ENCODE data around the gene ZMAT5. TPM values are rescaled to one million over a fixed set of nuclear protein-coding genes. Genes with fewer than 3 reads are reported as not detected.

The ZMAT5 gene
- total and polyA plus RNA-seq, 2 donors from 2014 or later: 21.3 to 47.7 TPM

- Histone ChIP-seq H3K9me3 (ENCODE audit: control insufficient read depth in 2 of 3, insufficient read depth in 1 of 3, low read length in 3 of 3) (no peaks in the 10 kb centered on the region), H3K4me3 (ENCODE audit: low read length in 3 of 3) (no peak overlapping the region), H3K4me1 (ENCODE audit: control insufficient read depth in 2 of 3, insufficient read depth in 2 of 3, low read depth in 1 of 3, low read length in 3 of 3) (no peaks in the 10 kb centered on the region), H3K9ac (ENCODE audit: low read length in 3 of 3) (no peak overlapping the region), H3K36me3 (ENCODE audit: control insufficient read depth in 2 of 3, insufficient read depth in 3 of 3, low read length in 3 of 3) (peaks cover 0 to 8% (median 6%) of the 10 kb centered on the region in 3 donors), H3K27ac (ENCODE audit: low read depth in 2 of 2, low read length in 2 of 2) (no peak overlapping the region), H3K27me3 (ENCODE audit: control insufficient read depth, insufficient read depth, low read length) (no peaks in the 10 kb centered on the region)
- intact Hi-C loops (cut with DNase I): no loop called here
- no peak for FAIRE-seq
- no peak for DNase-seq
- TF ChIP-seq CTCF (IDR thresholded peaks at IDR 0.05; ENCODE audit: borderline replicate concordance, extremely low read depth, insufficient read depth): no peak
Observed at GRCh38 chr22:29742326-29742725, 24.5 kb downstream of the ZMAT5 start.

GRCh38 chr22:29741926-29742325, 24.9 kb downstream of the ZMAT5 start:
- no peak overlapping the region for H3K4me3 ChIP-seq (ENCODE audit: low read length in 3 of 3)
- no peaks in the 10 kb centered on the region for H3K4me1 ChIP-seq (ENCODE audit: control insufficient read depth in 2 of 3, insufficient read depth in 2 of 3, low read depth in 1 of 3, low read length in 3 of 3)
- FAIRE-seq (no peak), DNase-seq (no peak)
- peaks cover 0 to 6% (median 5%) of the 10 kb centered on the region in 3 donors for H3K36me3 ChIP-seq (ENCODE audit: control insufficient read depth in 2 of 3, insufficient read depth in 3 of 3, low read length in 3 of 3)
- H3K27me3 ChIP-seq (ENCODE audit: control insufficient read depth, insufficient read depth, low read length): no peaks in the 10 kb centered on the region
- intact Hi-C loops (cut with DNase I): no loop called here
- TF ChIP-seq CTCF (IDR thresholded peaks at IDR 0.05; ENCODE audit: borderline replicate concordance, extremely low read depth, insufficient read depth): no peak
- no peak overlapping the region for H3K9ac ChIP-seq (ENCODE audit: low read length in 3 of 3)
- H3K9me3 ChIP-seq (ENCODE audit: control insufficient read depth in 2 of 3, insufficient read depth in 1 of 3, low read length in 3 of 3): no peaks in the 10 kb centered on the region
- no peak overlapping the region for H3K27ac ChIP-seq (ENCODE audit: low read depth in 2 of 2, low read length in 2 of 2)

- intact Hi-C loops (cut with DNase I): no loop called here
- FAIRE-seq (no peak), DNase-seq (no peak)
- Histone ChIP-seq H3K27me3 (ENCODE audit: control insufficient read depth, insufficient read depth, low read length) (no peaks in the 10 kb centered on the region), H3K36me3 (ENCODE audit: control insufficient read depth in 2 of 3, insufficient read depth in 3 of 3, low read length in 3 of 3) (peaks cover 0 to 4% (median 2%) of the 10 kb centered on the region in 3 donors), H3K9ac (ENCODE audit: low read length in 3 of 3) (no peak overlapping the region), H3K4me3 (ENCODE audit: low read length in 3 of 3) (no peak overlapping the region), H3K4me1 (ENCODE audit: control insufficient read depth in 2 of 3, insufficient read depth in 2 of 3, low read depth in 1 of 3, low read length in 3 of 3) (no peaks in the 10 kb centered on the region), H3K27ac (ENCODE audit: low read depth in 2 of 2, low read length in 2 of 2) (no peak overlapping the region), H3K9me3 (ENCODE audit: control insufficient read depth in 2 of 3, insufficient read depth in 1 of 3, low read length in 3 of 3) (no peaks in the 10 kb centered on the region)
- no peak for TF ChIP-seq CTCF (IDR thresholded peaks at IDR 0.05; ENCODE audit: borderline replicate concordance, extremely low read depth, insufficient read depth)
Observed at GRCh38 chr22:29740216-29740615, 26.6 kb downstream of the ZMAT5 start.

- no peaks in the 10 kb centered on the region for H3K27me3 ChIP-seq (ENCODE audit: control insufficient read depth, insufficient read depth, low read length)
- FAIRE-seq (no peak), DNase-seq (no peak)
- H3K36me3 ChIP-seq (ENCODE audit: control insufficient read depth in 2 of 3, insufficient read depth in 3 of 3, low read length in 3 of 3): peaks cover 0 to 4% (median 0%) of the 10 kb centered on the region in 3 donors
- no peak overlapping the region for H3K27ac ChIP-seq (ENCODE audit: low read depth in 2 of 2, low read length in 2 of 2)
- H3K4me1 ChIP-seq (ENCODE audit: control insufficient read depth in 2 of 3, insufficient read depth in 2 of 3, low read depth in 1 of 3, low read length in 3 of 3): no peaks in the 10 kb centered on the region
- H3K9ac ChIP-seq (ENCODE audit: low read length in 3 of 3): no peak overlapping the region
- no peak overlapping the region for H3K4me3 ChIP-seq (ENCODE audit: low read length in 3 of 3)
- no peaks in the 10 kb centered on the region for H3K9me3 ChIP-seq (ENCODE audit: control insufficient read depth in 2 of 3, insufficient read depth in 1 of 3, low read length in 3 of 3)
- TF ChIP-seq CTCF (IDR thresholded peaks at IDR 0.05; ENCODE audit: borderline replicate concordance, extremely low read depth, insufficient read depth): no peak
- intact Hi-C loops (cut with DNase I): no loop called here
Observed at GRCh38 chr22:29739346-29739875, 27.4 kb downstream of the ZMAT5 start.
